GM19324 (cell line): ENCODE results near the gene GRK3.
"Not testable (repeated sequence)": the region's sequence is repeated elsewhere in the genome, so short reads cannot be mapped to it uniquely, and the experiment has no call there.

Experiments used
- ATAC-seq: cut with Tn5 transposase; IDR thresholded peaks from one replicate; pipeline ENCODE4 v1.9.1; 2021; ENCODE audit warnings: mild to moderate bottlenecking, moderate library complexity; ENCODE audit not compliant: unreplicated experiment, low FRiP score

GRK3 gene

DNA sequence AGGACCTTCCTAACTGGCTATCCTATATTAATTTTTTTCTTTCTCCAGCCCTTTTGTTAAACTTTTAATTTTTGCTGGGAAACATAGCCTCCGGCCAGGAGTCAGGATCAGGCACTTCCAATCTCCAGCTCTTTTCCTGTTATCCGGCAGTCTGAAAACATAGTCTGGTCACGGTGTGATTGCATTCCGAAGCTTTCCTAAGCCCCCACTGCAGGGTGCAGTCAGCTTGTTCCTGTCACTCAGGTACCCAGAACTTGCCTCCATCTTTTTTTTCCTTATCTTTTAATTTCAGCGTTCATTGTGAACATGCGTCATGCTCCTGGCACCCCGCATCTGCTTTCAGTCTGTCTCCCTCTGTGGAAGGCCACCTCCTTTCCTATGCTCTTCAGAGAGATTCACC is 59.4 kb downstream of the GRK3 start:
- no peak for ATAC-seq

DNA sequence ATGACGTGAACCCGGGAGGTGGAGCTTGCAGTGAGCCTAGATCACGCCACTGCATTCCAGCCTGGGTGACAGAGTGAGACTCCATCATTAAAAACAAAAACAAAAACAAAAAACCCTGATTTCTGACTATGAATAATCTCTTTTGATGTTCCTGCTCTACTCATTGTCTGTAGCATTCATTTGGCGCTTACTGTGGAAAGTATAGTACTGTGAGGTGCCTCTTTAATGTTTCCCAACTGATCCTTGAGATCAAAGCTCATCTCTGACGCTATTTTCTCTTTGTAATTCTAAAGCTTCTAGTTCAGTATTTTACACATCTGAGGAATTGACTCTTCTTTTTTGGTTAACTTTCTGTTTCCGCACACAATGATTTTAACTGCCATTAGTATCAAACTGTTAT is 60.0 kb downstream of the GRK3 start:
- ATAC-seq: no peak

DNA sequence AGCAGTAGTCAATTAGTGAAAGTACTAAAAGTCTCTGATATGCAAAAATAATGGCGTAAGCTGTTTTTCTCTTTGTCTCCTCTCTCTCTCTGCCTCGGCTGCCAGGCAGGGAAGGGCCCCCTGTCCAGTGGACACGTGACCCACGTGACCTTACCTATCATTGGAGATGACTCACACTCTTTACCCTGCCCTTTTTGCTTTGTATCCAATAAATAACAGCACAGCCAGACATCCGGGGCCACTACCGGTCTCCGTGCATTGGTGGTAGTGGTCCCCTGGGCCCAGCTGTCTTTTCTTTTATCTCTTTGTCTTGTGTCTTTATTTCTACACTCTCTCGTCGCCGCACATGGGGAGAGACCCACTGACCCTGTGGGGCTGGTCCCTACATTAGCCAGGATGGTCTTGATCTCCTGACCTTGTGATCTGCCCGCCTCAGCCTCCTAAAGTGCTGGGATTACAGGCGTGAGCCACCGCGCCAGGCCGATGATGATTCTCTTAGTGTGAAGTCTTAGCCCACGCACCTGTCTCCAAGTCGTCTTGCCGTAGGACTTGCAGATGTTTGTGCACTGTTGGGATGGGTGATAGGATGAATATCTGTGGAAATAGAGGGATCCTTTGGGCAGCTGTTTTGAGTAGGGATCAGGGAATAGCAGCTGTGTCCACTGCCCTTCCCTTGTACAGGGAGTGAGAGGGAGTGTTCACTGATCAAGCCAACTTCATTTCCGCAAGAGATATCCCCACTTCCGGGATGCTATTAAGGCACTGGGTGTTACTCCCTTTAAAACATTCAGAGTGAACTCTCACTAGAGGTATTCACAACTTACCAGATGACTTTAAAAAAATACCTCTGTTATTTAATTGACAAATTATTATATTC is 61.5 kb downstream of the GRK3 start:
- not testable (repeated sequence) for ATAC-seq

DNA sequence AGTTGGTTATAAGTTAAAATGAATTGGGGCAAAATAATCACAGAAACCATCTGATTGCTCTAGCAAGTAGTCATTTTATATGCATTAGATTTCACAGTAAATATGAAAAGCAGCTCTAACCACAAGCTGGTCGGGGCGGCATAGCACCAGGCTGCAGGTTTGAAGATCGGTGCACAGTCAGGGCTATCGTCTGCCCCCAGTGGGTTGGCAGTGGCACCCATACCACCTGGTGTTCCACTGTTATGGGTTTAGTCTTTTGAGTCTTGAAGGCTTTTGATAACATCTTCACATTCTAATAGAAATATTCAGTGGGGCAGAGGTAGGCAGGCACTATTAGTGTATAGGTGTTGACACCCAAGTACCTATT is 62.1 kb downstream of the GRK3 start:
- ATAC-seq: no peak

DNA sequence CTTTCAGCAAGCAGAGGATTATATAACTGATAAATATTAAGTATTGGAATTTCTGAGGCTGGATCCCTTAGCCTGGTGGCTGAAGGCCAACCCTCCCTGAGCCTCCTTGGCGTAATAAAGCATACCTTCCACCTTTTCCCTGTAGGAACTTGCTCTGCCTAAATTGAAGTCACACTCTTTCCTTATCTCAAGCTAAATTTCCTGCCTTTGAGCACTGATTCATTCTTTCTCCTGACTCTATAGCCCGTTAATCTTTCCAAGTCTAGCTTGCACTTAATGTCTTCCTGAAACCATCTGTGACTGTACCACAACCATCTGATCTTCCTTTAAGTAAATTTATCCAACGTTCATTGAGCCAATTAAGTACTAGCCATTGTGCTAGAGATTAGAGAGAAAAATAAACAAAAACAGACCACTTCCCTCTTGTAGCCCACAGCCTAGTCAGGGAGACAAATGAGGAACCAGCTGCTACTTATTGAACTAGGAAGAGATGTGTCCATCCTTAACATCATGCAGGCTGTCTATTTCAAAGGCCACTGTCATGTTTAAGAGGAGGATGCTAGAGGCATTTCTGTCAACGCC is 62.9 kb downstream of the GRK3 start:
- no peak for ATAC-seq

DNA sequence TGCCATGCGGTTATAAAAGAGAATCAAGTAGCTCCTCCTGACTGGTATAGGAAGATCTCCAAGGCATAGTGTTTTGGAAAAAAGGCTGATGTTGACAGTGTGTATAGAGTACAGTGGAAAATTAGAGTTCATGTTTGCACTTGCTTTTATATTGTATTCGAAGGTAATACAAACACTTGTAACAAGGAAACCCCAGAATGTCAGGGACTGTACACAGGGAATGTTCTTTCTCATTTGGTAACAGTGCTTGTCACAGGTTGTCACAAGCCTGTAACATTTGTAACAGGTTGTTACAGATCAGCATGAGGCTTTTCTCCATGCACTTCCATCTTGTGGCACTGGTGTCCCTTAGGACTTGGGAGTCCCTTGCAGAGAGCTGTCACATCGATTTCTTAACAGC is 64.0 kb downstream of the GRK3 start:
- no peak for ATAC-seq

DNA sequence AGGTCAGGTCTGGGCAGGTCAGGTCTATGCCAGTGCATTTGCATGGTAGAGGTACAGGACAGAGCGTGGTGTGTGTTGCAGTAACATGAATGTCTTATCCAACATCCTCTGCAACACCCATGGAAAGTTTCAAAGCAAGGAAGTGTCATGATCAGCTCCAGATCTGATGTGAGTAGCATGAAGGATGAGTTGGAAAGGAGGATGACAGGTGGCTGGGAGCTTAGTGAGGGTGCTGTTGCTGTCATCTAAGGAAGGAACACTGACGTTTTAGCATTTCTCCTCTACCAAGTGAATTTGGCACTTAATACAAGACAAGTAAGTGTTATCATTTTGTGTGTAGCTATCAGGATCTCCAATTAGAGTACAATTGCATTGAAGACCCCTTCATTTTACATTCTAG is 65.1 kb downstream of the GRK3 start:
- ATAC-seq: no peak

DNA sequence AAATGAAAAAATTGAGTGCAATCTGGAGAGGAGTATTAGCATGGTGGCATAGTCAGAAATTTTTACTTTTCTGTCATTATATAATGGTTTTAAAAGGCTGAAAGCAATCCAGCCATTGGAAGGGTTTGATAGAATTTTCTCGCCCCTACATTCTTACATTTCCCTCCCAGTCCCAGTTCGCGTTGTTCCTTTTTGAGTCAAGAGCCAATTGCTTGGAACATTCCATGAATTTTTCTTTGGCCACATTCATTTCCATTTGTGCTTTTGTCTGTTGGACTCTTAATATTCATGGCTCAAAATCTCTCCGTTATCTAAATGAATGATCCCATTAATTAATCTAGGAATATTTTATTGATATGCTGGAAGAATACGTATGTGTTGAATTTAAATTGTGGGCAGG is 66.0 kb downstream of the GRK3 start:
- ATAC-seq: no peak

DNA sequence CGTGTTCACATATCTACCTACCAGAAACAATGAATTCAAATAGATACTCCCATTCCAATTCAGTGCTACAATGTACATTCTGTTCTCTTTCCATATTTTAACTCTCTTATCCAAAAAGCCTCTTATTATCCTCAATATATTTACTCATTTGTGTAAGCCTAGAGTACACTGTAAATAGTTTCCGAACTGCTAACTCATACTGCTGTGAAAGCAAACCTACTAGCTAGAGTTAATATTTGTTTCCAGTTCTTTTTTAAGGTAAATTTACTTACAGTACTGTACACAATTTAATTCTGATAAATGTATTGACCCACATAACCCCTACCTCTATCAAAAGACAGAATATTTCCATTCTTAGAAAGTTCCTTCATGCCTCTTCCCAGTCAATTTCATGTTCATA is 71.8 kb downstream of the GRK3 start:
- no peak for ATAC-seq

DNA sequence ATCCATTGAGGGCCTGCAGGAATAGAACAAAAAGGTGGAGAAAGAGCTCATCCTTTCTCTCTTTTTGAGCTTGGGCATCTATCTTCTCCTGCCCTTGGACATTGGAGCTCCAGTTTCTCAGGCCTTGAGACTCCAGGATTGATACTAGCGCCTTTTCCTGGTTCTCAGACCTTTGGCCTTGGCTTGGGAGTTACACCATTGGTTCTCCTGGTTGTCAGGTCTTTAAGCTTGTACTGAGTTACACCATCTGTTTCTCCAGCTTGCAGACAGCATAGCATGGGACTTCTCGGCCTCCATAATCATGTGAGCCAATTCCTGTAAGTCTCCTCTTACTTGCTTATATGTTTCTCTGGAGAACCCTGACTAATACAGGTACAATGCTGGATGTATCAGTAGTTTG is 72.6 kb downstream of the GRK3 start:
- no peak for ATAC-seq

DNA sequence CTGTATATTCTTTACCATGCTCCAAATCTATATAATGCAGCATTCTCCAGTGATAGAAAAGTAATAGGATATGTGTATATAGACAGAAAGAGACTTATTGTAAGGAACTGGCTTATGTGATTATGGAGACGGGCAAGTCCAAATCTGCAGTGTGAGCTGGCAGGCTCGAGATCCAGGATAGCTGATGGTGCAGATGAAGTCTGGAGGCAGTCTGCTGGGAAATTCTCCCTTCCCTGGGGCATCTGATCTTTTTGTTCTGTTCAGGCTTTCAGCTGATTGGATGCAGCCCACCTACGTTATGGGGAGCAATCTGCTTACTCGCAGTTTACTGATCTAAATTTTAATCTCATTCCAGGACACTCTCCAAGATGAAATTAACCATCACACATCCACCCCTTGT is 73.2 kb downstream of the GRK3 start:
- ATAC-seq: no peak

DNA sequence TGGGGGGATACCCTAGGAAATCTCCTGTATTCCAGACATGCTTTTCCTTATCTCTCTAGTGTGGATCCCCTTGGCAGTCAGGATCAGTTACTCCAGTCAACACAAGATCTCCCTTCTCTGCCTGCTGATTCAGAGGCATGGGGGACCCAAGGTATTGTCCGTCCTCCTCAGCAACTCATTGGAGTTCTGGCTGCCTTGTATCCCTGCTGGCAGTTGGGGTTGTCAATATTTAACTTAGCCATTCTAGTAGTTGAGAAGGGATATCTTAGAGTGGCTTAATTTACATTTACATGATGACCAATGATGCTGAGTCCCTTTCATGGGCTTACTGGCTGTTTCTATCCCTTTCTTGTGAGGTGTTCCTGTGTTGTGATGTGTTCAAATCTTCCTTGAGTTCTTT is 74.2 kb downstream of the GRK3 start:
- no peak for ATAC-seq

DNA sequence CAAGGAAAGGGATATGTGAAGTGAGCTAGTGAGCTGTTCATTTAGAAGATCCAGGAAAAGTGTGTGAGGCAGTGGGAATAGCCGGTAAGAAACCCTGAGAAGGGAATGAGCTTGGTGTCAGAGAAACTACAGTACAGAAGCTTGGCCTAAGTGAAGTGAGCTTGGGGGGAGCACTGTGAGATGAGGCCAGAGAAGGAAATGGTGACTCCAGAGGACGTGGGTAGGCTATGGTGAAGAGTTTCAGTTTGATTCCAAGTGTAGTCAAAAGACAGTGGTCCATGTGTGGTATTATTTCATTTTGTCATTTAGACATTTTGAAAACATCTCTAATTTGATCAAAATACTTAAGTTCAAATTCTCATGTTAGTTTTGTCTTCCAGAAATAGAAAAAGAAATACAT is 77.2 kb downstream of the GRK3 start:
- no peak for ATAC-seq

DNA sequence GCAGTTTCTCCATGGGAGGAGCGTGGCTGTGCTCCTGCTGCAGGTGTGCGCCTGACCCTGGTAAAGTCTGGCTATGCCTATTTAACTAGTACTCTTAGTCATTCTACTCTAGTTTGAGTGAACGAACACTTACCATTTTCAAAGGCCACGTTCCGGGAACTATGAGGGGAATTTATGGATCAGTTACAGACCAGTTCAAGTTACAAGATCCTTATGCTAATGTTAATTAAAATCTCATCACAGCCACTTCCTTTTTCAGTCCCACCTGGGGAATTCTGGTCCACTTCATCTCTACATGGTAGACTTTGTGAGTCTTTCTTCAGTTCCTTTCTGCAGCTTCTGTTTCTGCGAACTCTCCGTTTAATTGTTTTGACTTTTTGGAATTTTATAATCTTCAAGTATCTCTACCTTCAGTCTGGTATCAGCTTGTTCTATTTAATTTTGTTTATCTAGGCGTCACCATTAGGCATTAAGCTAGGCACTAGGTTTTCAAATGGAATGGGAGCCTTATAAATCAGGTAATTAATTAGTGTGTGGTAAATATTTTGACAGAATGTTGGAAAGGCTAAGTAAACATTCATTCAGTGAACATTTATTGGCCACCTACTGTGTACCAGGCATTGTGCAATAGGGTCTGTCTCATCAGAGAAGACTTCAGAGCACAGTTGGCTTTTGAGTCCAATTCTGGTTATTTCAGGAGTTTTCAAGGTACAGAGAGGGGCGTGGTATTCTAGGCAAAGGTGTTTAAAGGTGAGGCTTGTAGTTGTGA is 78.9 kb downstream of the GRK3 start:
- ATAC-seq: no peak

DNA sequence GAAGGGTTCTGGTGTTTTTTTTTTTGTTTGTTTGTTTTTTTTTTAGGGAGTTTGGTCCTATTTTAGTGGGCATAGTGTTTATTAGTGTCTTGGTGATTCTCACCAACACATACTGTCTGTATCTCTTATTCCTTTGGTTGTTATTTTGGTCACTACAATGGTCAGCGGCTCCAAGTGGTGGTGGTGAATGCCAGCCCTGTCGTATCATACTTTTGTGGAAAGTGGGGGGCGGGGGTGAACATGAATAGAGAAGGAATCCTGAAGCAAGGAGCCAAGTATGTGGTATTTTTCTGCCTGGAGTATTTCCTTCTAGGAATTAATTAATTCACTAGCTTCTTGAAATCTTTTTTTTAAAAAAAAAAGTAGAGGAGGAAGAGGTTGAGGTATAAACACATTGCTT is 79.6 kb downstream of the GRK3 start:
- no peak for ATAC-seq

DNA sequence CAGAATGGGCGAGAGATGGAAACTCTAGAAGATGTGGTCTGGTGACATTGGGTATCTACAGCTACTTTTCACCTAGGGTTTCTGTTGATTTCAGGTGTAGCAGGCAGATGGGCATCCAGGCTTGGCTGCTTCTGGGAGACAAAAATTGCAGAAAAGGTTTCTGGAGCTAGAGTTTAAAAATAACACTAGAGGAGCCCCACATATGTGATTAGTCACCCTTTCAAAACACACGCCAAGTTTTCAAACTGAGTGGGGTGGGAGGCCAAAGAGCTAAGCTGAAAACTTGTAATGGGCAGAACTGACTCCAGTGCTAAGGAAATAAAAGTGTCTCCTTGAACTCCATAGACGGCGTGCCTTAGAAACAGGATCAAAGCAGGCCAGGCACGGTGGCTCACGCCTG is 80.8 kb downstream of the GRK3 start:
- no peak for ATAC-seq

DNA sequence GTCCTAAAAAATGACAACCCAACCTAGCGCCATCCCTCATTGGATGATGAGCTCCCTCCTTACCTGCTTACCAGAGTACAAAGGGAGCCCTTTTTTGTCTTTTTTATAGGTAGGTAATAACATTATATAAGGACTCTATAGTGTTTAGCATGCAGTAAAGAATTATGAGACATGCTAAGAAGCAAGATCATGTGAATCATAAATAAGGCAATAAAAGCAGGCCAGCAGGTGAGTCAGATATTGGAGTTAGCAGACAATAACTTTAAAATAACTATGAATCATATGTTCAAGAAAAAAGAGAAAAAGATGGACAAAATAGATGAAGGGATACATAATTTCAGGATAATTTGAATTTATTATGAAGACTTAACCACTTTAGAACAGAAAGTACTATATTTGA is 81.5 kb downstream of the GRK3 start:
- ATAC-seq: no peak

DNA sequence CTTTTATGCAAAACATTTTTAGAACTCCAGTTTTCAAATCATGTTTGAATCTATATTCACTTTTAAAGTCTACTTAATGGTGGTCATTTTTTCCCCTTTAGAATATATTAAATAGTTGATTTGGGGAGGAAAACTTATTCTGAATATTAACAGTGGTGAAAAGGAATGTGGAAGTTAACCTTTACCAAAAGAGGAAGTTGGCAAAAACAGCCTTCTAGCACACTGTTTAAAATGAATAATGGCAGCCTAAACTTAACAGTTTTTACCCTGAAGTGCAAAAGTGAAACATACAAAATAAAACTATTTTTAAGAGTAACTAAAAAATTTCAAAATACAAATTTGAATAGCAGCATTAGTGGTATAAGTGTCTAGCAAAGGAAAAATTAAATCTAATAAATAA is 86.4 kb downstream of the GRK3 start:
- ATAC-seq: no peak

DNA sequence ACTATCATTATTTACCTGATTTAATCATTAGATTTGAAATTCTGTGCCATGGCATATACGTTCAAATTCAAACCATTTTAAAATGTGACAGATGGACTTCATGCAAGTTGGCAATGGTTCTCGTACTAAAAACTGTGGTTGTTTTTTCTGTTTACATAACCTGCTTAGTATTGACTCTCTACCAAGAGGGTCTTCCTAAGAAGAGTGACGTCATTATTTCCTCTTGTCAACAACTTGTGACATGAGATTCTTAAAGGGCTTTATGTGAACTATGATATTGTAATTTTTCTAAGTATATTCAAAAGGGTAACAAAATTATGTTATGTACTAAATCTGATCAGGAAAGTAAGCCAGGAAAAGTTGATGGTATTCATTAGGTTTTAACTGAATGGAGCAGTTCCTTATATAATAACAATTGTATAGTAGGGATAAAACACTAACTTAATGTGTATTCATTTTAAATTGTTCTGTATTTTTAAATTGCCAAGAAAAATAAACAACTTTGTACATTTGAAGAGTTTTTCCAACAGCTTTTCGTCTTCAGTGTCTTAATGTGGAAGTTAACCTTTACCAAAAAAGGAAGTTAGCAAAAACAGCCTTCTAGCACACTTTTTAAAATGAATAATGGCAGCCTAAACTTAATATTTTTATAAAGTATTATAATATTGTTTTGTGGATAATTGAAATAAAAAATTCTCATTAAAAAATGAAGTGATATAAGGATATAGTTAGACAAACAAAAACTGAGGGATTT is 87.0 kb downstream of the GRK3 start:
- ATAC-seq: no peak

DNA sequence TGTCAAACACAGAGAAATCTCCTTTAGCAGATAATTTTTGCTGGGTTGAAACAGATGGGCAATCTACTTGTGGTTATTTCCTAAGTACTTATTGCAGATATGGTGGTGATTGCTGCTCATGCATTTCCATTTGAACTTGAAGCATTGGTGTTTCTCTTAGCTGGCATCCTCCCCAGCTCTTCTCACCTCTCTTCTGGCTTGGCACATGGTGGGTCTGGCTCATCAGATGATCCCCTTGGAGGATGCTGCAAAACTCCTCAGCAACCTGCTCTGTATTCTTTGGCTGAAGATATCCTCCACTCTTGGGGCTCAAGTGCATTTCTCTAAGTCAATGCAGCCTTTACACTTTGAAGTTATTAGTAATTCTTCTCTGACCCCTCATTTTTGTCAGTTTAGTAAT is 90.2 kb downstream of the GRK3 start:
- no peak for ATAC-seq

DNA sequence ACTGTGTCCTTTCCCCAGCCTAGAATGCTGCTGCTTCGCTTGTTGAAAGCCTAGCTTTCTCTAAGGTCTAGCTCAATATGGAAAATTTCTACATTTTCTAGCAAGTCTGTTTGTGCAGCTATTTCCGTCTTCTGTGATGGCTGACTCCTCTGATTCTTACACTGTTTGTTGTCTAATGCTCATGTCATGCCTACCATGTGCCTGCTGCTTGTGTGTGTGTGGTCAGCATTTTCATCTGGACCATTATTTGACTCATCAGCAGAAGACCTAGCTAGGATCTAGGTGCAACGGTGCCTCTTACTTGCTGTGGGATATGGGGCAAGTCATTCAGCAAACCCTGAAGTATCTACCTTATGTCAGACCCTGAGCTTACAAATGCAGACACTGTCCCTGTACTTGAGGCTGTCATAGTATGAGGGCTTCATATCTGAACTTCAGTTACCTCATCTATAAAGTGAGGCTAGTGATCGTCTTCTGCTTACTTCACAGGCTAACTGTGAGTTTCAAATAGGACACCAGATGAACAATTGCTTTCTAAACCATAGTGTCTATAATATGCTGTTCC is 91.0 kb downstream of the GRK3 start:
- ATAC-seq: no peak
